Activated naive CD8-positive, alpha-beta T cell treated with anti-CD3 and anti-CD28 coated beads for 36 hours (primary cell): ENCODE data around the gene ACO2. TPM values are rescaled to one million over a fixed set of nuclear protein-coding genes. Genes with fewer than 3 reads are reported as not detected.

Experiments
- DNase-seq: peaks from one replicate; pipeline ENCODE4 v3.0.0; 2021
- H3K27ac Mint-ChIP-seq: one replicate; pipeline ENCODE4 v1.8.0; 2022; ENCODE audit warnings: mild to moderate bottlenecking, moderate library complexity, mixed read lengths
- H3K27me3 Mint-ChIP-seq: one replicate; pipeline ENCODE4 v1.8.0; 2022; ENCODE audit warnings: mild to moderate bottlenecking, mixed read lengths
- H3K36me3 Mint-ChIP-seq: one replicate; pipeline ENCODE4 v1.8.0; 2021; ENCODE audit warnings: mild to moderate bottlenecking, mixed read lengths
- H3K4me1 Mint-ChIP-seq: one replicate; pipeline ENCODE4 v1.8.0; 2021; ENCODE audit warnings: mixed read lengths
- H3K4me3 Mint-ChIP-seq: one replicate; pipeline ENCODE4 v1.8.0; 2022; ENCODE audit warnings: mild to moderate bottlenecking, moderate library complexity, mixed read lengths
- H3K9me3 Mint-ChIP-seq: one replicate; pipeline ENCODE4 v1.8.0; 2022; ENCODE audit warnings: mixed read lengths
- total RNA-seq, 2 experiments: library from RNA; stranded (reverse); gene quantifications; one replicate each; pipeline ENCODE4 v1.2.3, GENCODE V29; 2021

Gene ACO2
- total RNA-seq, 2 experiments from 2014 or later = 107 to 109 TPM

- peak overlapping the region; percentile 31 for H3K27ac Mint-ChIP-seq
- H3K9me3 Mint-ChIP-seq = no peaks in the 10 kb centered on the region
- DNase-seq = no peak
- H3K4me3 Mint-ChIP-seq = no peak overlapping the region
- no peaks in the 10 kb centered on the region for H3K27me3 Mint-ChIP-seq
- H3K4me1 Mint-ChIP-seq = peaks cover 31% of the 10 kb centered on the region
- no peaks in the 10 kb centered on the region for H3K36me3 Mint-ChIP-seq
Observed at GRCh38 chr22:41478473-41478872, 9.6 kb downstream of the ACO2 start.

GRCh38 chr22:41478891-41479521, 10.1 kb downstream of the ACO2 start:
- H3K36me3 Mint-ChIP-seq = peaks cover 2% of the 10 kb centered on the region
- H3K9me3 Mint-ChIP-seq = no peaks in the 10 kb centered on the region
- no peak overlapping the region for H3K4me3 Mint-ChIP-seq
- no peak for DNase-seq
- H3K27me3 Mint-ChIP-seq = no peaks in the 10 kb centered on the region
- H3K27ac Mint-ChIP-seq = peak overlapping the region; percentile 31
- peaks cover 28% of the 10 kb centered on the region for H3K4me1 Mint-ChIP-seq

- no peaks in the 10 kb centered on the region for H3K9me3 Mint-ChIP-seq
- H3K4me1 Mint-ChIP-seq = peaks cover 26% of the 10 kb centered on the region
- peaks cover 2% of the 10 kb centered on the region for H3K36me3 Mint-ChIP-seq
- no peak overlapping the region for H3K4me3 Mint-ChIP-seq
- H3K27me3 Mint-ChIP-seq = no peaks in the 10 kb centered on the region
- no peak overlapping the region for H3K27ac Mint-ChIP-seq
- DNase-seq = no peak
Observed at GRCh38 chr22:41479671-41480396, 10.9 kb downstream of the ACO2 start.

GRCh38 chr22:41480397-41480735, 11.4 kb downstream of the ACO2 start:
- H3K9me3 Mint-ChIP-seq = no peaks in the 10 kb centered on the region
- H3K4me1 Mint-ChIP-seq = peaks cover 26% of the 10 kb centered on the region
- no peak for DNase-seq
- no peak overlapping the region for H3K4me3 Mint-ChIP-seq
- no peak overlapping the region for H3K27ac Mint-ChIP-seq
- H3K36me3 Mint-ChIP-seq = peaks cover 2% of the 10 kb centered on the region
- H3K27me3 Mint-ChIP-seq = no peaks in the 10 kb centered on the region

- Mint-ChIP-seq H3K9me3 (no peaks in the 10 kb centered on the region), H3K27ac (no peak overlapping the region), H3K27me3 (no peaks in the 10 kb centered on the region), H3K4me3 (no peak overlapping the region), H3K4me1 (peaks cover 31% of the 10 kb centered on the region), H3K36me3 (peaks cover 2% of the 10 kb centered on the region)
- DNase-seq = no peak
Observed at GRCh38 chr22:41481131-41481830, 12.4 kb downstream of the ACO2 start.

- H3K9me3 Mint-ChIP-seq = no peaks in the 10 kb centered on the region
- peak overlapping the region; percentile 7 for H3K27ac Mint-ChIP-seq
- H3K4me1 Mint-ChIP-seq = peaks cover 31% of the 10 kb centered on the region
- no peak for DNase-seq
- no peaks in the 10 kb centered on the region for H3K27me3 Mint-ChIP-seq
- H3K4me3 Mint-ChIP-seq = no peak overlapping the region
- H3K36me3 Mint-ChIP-seq = peaks cover 2% of the 10 kb centered on the region
Observed at GRCh38 chr22:41481925-41482318, 13.0 kb downstream of the ACO2 start.

- Mint-ChIP-seq H3K27me3 (no peaks in the 10 kb centered on the region), H3K27ac (no peak overlapping the region), H3K4me3 (no peak overlapping the region), H3K36me3 (peaks cover 2% of the 10 kb centered on the region), H3K4me1 (peaks cover 34% of the 10 kb centered on the region), H3K9me3 (no peaks in the 10 kb centered on the region)
- DNase-seq = no peak
Observed at GRCh38 chr22:41482319-41482935, 13.5 kb downstream of the ACO2 start.

- DNase-seq = no peak
- Mint-ChIP-seq H3K27me3 (no peaks in the 10 kb centered on the region), H3K9me3 (no peaks in the 10 kb centered on the region), H3K27ac (no peak overlapping the region), H3K36me3 (peaks cover 2% of the 10 kb centered on the region), H3K4me1 (peaks cover 32% of the 10 kb centered on the region), H3K4me3 (no peak overlapping the region)
Observed at GRCh38 chr22:41485033-41485432, 16.1 kb downstream of the ACO2 start.

GRCh38 chr22:41487037-41487935, 18.4 kb downstream of the ACO2 start:
- Mint-ChIP-seq H3K27me3 (no peaks in the 10 kb centered on the region), H3K4me3 (no peak overlapping the region), H3K36me3 (peaks cover 2% of the 10 kb centered on the region), H3K27ac (no peak overlapping the region), H3K9me3 (no peaks in the 10 kb centered on the region), H3K4me1 (peaks cover 27% of the 10 kb centered on the region)
- DNase-seq = no peak

- Mint-ChIP-seq H3K4me1 (peaks cover 24% of the 10 kb centered on the region), H3K27me3 (no peaks in the 10 kb centered on the region), H3K4me3 (no peak overlapping the region), H3K9me3 (no peaks in the 10 kb centered on the region), H3K27ac (no peak overlapping the region), H3K36me3 (peaks cover 2% of the 10 kb centered on the region)
- DNase-seq = no peak
Observed at GRCh38 chr22:41488076-41488475, 19.2 kb downstream of the ACO2 start.

GRCh38 chr22:41488596-41489385, 19.9 kb downstream of the ACO2 start:
- Mint-ChIP-seq H3K27ac (no peak overlapping the region), H3K4me3 (no peak overlapping the region), H3K9me3 (no peaks in the 10 kb centered on the region), H3K36me3 (peaks cover under 1% of the 10 kb centered on the region), H3K27me3 (no peaks in the 10 kb centered on the region), H3K4me1 (peaks cover 25% of the 10 kb centered on the region)
- no peak for DNase-seq

- H3K4me3 Mint-ChIP-seq = no peak overlapping the region
- no peaks in the 10 kb centered on the region for H3K36me3 Mint-ChIP-seq
- no peak for DNase-seq
- H3K27ac Mint-ChIP-seq = no peak overlapping the region
- peaks cover 21% of the 10 kb centered on the region for H3K4me1 Mint-ChIP-seq
- H3K9me3 Mint-ChIP-seq = no peaks in the 10 kb centered on the region
- H3K27me3 Mint-ChIP-seq = no peaks in the 10 kb centered on the region
Observed at GRCh38 chr22:41491374-41492100, 22.6 kb downstream of the ACO2 start.

GRCh38 chr22:41498303-41498835, 29.5 kb downstream of the ACO2 start:
- no peak overlapping the region for H3K27ac Mint-ChIP-seq
- no peaks in the 10 kb centered on the region for H3K9me3 Mint-ChIP-seq
- no peak overlapping the region for H3K4me3 Mint-ChIP-seq
- H3K36me3 Mint-ChIP-seq = peaks cover 10% of the 10 kb centered on the region
- no peak for DNase-seq
- H3K27me3 Mint-ChIP-seq = no peaks in the 10 kb centered on the region
- peaks cover 2% of the 10 kb centered on the region for H3K4me1 Mint-ChIP-seq
